Measurements from ENCODE around the gene GNAO1. TPM values are rescaled to one million over a fixed set of nuclear protein-coding genes. Genes with fewer than 3 reads are reported as not detected.

Gene GNAO1
- total RNA-seq, 1 donor from 2014 or later, result not detected

DNA sequence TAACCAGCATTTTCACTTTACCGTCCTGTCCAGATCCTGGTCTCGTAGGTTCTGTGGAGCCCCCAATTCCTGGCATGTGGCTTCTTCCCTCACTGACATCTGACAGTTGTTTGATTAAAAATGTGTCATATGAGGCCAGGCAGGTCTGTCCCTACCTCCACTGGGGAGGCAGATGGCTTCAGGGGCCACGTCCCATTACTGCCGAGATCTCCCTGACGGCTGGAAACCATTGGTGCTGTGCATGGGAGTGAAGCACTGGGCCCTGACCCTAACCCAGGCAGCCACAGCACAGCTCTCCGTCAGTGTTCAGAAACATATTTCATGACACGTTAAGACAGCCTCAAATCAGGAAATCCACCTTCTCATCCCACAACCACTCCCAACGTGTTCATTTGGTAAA is 77.5 kb downstream of the GNAO1 start:
- DNase-seq (ENCODE audit: low read depth) (no peak), FAIRE-seq (no peak)
- Histone ChIP-seq H3K4me3 (ENCODE audit: low read depth, low read length) (no peak overlapping the region), H3K27me3 (ENCODE audit: control insufficient read depth, insufficient read depth, low read length) (no peaks in the 10 kb centered on the region), H3K36me3 (ENCODE audit: control insufficient read depth, insufficient read depth, low read length) (no peaks in the 10 kb centered on the region)
- TF ChIP-seq, protein P1, sequence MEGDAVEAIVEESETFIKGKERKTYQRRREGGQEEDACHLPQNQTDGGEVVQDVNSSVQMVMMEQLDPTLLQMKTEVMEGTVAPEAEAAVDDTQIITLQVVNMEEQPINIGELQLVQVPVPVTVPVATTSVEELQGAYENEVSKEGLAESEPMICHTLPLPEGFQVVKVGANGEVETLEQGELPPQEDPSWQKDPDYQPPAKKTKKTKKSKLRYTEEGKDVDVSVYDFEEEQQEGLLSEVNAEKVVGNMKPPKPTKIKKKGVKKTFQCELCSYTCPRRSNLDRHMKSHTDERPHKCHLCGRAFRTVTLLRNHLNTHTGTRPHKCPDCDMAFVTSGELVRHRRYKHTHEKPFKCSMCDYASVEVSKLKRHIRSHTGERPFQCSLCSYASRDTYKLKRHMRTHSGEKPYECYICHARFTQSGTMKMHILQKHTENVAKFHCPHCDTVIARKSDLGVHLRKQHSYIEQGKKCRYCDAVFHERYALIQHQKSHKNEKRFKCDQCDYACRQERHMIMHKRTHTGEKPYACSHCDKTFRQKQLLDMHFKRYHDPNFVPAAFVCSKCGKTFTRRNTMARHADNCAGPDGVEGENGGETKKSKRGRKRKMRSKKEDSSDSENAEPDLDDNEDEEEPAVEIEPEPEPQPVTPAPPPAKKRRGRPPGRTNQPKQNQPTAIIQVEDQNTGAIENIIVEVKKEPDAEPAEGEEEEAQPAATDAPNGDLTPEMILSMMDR (IDR thresholded peaks at IDR 0.05; ENCODE audit: insufficient read depth, low read length, severe bottlenecking), result no peak

DNA sequence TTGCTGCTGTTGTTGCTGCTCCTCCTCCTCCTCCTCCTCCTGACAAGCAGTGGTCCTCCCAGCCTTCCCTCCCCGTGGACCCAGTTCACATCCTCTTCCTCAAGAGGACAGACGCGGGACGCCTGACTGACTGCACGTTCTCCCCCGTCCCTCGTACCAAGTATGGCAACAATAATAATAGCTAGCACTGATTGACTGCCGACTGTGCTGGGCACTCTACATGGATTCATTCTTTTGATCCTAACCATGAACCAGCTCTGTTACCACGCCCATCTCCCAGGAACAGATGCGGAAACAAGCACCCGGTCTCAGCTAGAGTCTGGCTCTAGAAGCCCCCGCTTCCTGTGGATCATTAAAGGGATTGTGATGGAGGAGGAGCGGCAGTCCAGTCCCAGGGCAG is 78.0 kb downstream of the GNAO1 start:
- DNase-seq (ENCODE audit: low read depth), result no peak
- FAIRE-seq, result no peak
- no peaks in the 10 kb centered on the region for H3K27me3 ChIP-seq (ENCODE audit: control insufficient read depth, insufficient read depth, low read length)
- TF ChIP-seq, protein P1 (IDR thresholded peaks at IDR 0.05; ENCODE audit: insufficient read depth, low read length, severe bottlenecking), result no peak
- no peaks in the 10 kb centered on the region for H3K36me3 ChIP-seq (ENCODE audit: control insufficient read depth, insufficient read depth, low read length)
- H3K4me3 ChIP-seq (ENCODE audit: low read depth, low read length), result no peak overlapping the region

DNA sequence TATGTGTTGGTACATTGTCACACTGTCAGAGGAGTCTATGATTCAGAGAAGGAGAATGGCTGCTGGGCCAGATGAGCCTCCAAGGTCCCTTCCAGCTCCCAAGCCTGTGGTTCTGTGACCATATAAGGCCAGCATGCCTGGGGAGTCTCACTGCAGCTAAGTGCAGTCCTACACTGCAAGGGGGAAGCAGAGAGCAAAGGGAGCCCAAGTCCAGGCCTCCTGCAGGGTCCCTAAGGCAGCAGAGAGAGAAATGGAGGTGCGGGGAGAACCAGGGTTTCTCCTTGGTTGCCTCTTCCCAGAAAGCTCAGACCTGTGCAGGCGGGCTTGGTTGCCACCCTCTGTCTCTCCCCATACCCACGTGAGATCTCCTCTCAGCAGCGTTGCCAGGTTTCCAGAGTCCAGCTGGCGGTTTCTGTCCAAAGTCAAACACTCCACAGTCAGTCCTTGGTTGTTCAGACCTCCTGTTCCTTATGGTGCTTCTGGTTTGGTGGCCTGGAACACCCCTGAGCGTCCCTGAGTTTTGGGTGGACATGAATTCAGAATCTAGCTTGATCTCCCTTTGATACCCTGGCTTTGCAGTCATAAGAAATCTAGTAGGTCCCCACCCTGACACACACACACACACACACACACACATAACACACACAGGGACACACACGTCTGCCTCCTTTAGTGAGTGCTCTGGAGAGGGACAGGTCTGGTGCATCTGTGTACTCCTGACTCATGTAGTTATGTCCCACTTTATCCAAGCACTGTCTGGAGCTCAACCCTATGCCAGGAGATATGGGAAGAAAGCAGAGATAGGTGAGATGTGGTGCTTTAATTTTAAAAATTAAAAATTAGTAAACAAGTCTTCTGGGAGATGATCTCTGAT is 78.8 kb downstream of the GNAO1 start:
- H3K27me3 ChIP-seq (ENCODE audit: control insufficient read depth, insufficient read depth, low read length), result no peaks in the 10 kb centered on the region
- FAIRE-seq, result no peak
- no peak overlapping the region for H3K4me3 ChIP-seq (ENCODE audit: low read depth, low read length)
- H3K36me3 ChIP-seq (ENCODE audit: control insufficient read depth, insufficient read depth, low read length), result no peaks in the 10 kb centered on the region
- DNase-seq (ENCODE audit: low read depth), result no peak
- TF ChIP-seq, protein P1 (IDR thresholded peaks at IDR 0.05; ENCODE audit: insufficient read depth, low read length, severe bottlenecking), result no peak

DNA sequence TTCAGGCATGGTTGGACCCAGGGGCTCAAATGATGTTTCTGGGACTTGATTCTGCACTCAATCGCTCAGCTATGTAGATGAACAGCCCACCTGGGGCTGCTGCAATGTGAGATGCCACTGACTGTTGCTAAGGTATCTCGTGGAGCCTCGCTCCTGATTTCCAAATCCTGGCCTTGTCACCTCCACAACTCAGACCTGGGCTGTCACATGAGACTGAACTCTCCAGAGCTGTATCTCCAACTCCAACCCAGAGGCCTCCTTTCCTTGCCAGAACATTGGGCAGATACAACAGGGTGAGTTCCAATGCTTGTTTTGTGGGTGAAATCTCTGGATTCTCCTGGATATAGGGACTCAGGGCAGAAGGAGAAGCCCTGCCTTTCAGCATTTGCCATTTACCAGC is 79.5 kb downstream of the GNAO1 start:
- DNase-seq (ENCODE audit: low read depth) (no peak), FAIRE-seq (no peak)
- TF ChIP-seq, protein P1 (IDR thresholded peaks at IDR 0.05; ENCODE audit: insufficient read depth, low read length, severe bottlenecking), result no peak
- no peaks in the 10 kb centered on the region for H3K27me3 ChIP-seq (ENCODE audit: control insufficient read depth, insufficient read depth, low read length)
- no peak overlapping the region for H3K4me3 ChIP-seq (ENCODE audit: low read depth, low read length)
- no peaks in the 10 kb centered on the region for H3K36me3 ChIP-seq (ENCODE audit: control insufficient read depth, insufficient read depth, low read length)

- Histone ChIP-seq H3K27me3 (ENCODE audit: control insufficient read depth, insufficient read depth, low read length) (no peaks in the 10 kb centered on the region), H3K4me3 (ENCODE audit: low read depth, low read length) (no peak overlapping the region), H3K36me3 (ENCODE audit: control insufficient read depth, insufficient read depth, low read length) (no peaks in the 10 kb centered on the region)
- FAIRE-seq (no peak), DNase-seq (ENCODE audit: low read depth) (no peak)
- TF ChIP-seq, protein P1 (IDR thresholded peaks at IDR 0.05; ENCODE audit: insufficient read depth, low read length, severe bottlenecking), result no peak
Measured at GRCh38 chr16:56272583-56272894, 81.2 kb downstream of the GNAO1 start.

DNA sequence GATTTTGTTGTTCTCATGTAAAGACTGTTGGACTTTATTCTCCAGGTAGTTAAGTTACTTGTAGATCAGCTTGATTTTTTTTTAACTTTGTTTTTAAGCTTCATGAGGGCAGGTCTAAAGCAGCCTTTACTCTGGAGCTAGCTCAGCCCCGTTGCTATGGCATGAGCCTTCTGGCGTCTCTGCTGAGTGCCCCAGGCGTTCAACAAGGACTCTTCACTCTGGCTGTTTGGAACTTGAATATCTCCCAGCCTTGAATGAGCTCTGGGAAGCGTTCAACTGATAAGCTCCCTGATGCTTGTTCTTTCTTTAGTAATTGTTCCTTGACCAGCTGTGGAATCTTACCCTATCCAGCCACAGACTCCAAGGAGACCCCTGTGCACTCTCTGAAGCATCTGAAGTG is 82.3 kb downstream of the GNAO1 start:
- no peak overlapping the region for H3K4me3 ChIP-seq (ENCODE audit: low read depth, low read length)
- no peaks in the 10 kb centered on the region for H3K27me3 ChIP-seq (ENCODE audit: control insufficient read depth, insufficient read depth, low read length)
- TF ChIP-seq, protein P1 (IDR thresholded peaks at IDR 0.05; ENCODE audit: insufficient read depth, low read length, severe bottlenecking), result no peak
- no peaks in the 10 kb centered on the region for H3K36me3 ChIP-seq (ENCODE audit: control insufficient read depth, insufficient read depth, low read length)
- DNase-seq (ENCODE audit: low read depth) (no peak), FAIRE-seq (no peak)

All from bronchial epithelial cell (primary cell).